GM18867 (cell line): Measurements from ENCODE around the gene GLIS1.

Experiments used
- ATAC-seq: cut with Tn5 transposase; IDR thresholded peaks from one replicate; pipeline ENCODE4 v1.9.1; 2021; ENCODE audit warnings: mild to moderate bottlenecking, moderate library complexity; ENCODE audit not compliant: unreplicated experiment

GLIS1 gene

GRCh38 chr1:53553734-53554509, 185.0 kb downstream of the GLIS1 start:
- no peak for ATAC-seq

- ATAC-seq, result no peak
Observed at GRCh38 chr1:53552981-53553733, 185.8 kb downstream of the GLIS1 start.

- no peak for ATAC-seq
Observed at GRCh38 chr1:53552146-53552861, 186.7 kb downstream of the GLIS1 start.

- ATAC-seq, result no peak
Observed at GRCh38 chr1:53551428-53551995, 187.5 kb downstream of the GLIS1 start.

GRCh38 chr1:53550201-53550741, 188.7 kb downstream of the GLIS1 start:
- no peak for ATAC-seq

- ATAC-seq, result no peak
Observed at GRCh38 chr1:53549781-53550180, 189.2 kb downstream of the GLIS1 start.

GRCh38 chr1:53549287-53549686, 189.7 kb downstream of the GLIS1 start:
- ATAC-seq, result no peak

GRCh38 chr1:53548031-53548491, 190.9 kb downstream of the GLIS1 start:
- no peak for ATAC-seq

GRCh38 chr1:53547231-53547790, 191.7 kb downstream of the GLIS1 start:
- no peak for ATAC-seq

GRCh38 chr1:53546409-53547155, 192.4 kb downstream of the GLIS1 start:
- ATAC-seq, result no peak

- ATAC-seq, result no peak
Observed at GRCh38 chr1:53545663-53546408, 193.1 kb downstream of the GLIS1 start.

- no peak for ATAC-seq
Observed at GRCh38 chr1:53544728-53545515, 194.0 kb downstream of the GLIS1 start.

- no peak for ATAC-seq
Observed at GRCh38 chr1:53543778-53544695, 194.9 kb downstream of the GLIS1 start.

- ATAC-seq, result no peak
Observed at GRCh38 chr1:53543130-53543777, 195.7 kb downstream of the GLIS1 start.

- ATAC-seq, result no peak
Observed at GRCh38 chr1:53542551-53542950, 196.4 kb downstream of the GLIS1 start.

GRCh38 chr1:53541761-53542550, 197.0 kb downstream of the GLIS1 start:
- no peak for ATAC-seq
